HL-60 (cell line): ENCODE results near the gene PCTP.

ENCODE experiments used
- DNase-seq, 2 experiments: peaks; one replicate each; pipeline ENCODE4 v3.0.0-alpha.2; 2010 to 2020; ENCODE audit warnings: low read depth in 1 of 2, low spot score in 1 of 2
- H3K27ac ChIP-seq: fragments of 250-450 bp; sonication (Bioruptor Pico); replicated peaks from 2 replicates; pipeline ENCODE4 v1.5.1; 2020; ENCODE audit warnings: mild to moderate bottlenecking, moderate library complexity
- H3K27me3 ChIP-seq: fragments of 250-450 bp; sonication (Bioruptor Pico); 2 replicates; pipeline ENCODE4 v1.5.1; 2021; ENCODE audit warnings: mild to moderate bottlenecking, moderate library complexity; ENCODE audit not compliant: insufficient read depth, poor library complexity, severe bottlenecking
- H3K4me3 ChIP-seq: replicated peaks from 2 replicates; pipeline ENCODE4 v1.5.1; 2011; ENCODE audit warnings: mild to moderate bottlenecking, control low read depth, low read length; ENCODE audit not compliant: insufficient read depth
- CTCF ChIP-seq: IDR thresholded peaks from one replicate; pipeline ENCODE4 v1.5.1; 2011; ENCODE audit warnings: low read length, control low read depth, inconsistent platforms; ENCODE audit not compliant: insufficient read depth
- GABPA ChIP-seq: IDR thresholded peaks from 2 replicates; pipeline ENCODE4 v1.6.1; 2012; ENCODE audit warnings: low read depth
- POLR2AphosphoS5 ChIP-seq: IDR thresholded peaks from 2 replicates; pipeline ENCODE4 v1.6.1; 2012; ENCODE audit warnings: low read depth
- SPI1 ChIP-seq: IDR thresholded peaks from 2 replicates; pipeline ENCODE4 v1.6.1; 2012; ENCODE audit warnings: low read depth, mild to moderate bottlenecking, borderline replicate concordance
- TF ChIP-seq, protein P1 (sequence below): IDR thresholded peaks from 2 replicates; pipeline ENCODE4 v1.6.1; 2012; ENCODE audit warnings: low read depth; ENCODE audit not compliant: insufficient replicate concordance

PCTP gene

GRCh38 chr17:55774846-55775271 lies 24.0 kb downstream of the PCTP start:
- no peak for TF ChIP-seq SPI1
- TF ChIP-seq, protein P1, sequence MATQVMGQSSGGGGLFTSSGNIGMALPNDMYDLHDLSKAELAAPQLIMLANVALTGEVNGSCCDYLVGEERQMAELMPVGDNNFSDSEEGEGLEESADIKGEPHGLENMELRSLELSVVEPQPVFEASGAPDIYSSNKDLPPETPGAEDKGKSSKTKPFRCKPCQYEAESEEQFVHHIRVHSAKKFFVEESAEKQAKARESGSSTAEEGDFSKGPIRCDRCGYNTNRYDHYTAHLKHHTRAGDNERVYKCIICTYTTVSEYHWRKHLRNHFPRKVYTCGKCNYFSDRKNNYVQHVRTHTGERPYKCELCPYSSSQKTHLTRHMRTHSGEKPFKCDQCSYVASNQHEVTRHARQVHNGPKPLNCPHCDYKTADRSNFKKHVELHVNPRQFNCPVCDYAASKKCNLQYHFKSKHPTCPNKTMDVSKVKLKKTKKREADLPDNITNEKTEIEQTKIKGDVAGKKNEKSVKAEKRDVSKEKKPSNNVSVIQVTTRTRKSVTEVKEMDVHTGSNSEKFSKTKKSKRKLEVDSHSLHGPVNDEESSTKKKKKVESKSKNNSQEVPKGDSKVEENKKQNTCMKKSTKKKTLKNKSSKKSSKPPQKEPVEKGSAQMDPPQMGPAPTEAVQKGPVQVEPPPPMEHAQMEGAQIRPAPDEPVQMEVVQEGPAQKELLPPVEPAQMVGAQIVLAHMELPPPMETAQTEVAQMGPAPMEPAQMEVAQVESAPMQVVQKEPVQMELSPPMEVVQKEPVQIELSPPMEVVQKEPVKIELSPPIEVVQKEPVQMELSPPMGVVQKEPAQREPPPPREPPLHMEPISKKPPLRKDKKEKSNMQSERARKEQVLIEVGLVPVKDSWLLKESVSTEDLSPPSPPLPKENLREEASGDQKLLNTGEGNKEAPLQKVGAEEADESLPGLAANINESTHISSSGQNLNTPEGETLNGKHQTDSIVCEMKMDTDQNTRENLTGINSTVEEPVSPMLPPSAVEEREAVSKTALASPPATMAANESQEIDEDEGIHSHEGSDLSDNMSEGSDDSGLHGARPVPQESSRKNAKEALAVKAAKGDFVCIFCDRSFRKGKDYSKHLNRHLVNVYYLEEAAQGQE: no peak
- TF ChIP-seq CTCF: no peak
- TF ChIP-seq GABPA: no peak
- no peak for TF ChIP-seq POLR2AphosphoS5
- Histone ChIP-seq H3K4me3 (no peak overlapping the region), H3K27me3 (no peaks in the 10 kb centered on the region), H3K27ac (no peak overlapping the region)
- DNase-seq: no peak

DNA sequence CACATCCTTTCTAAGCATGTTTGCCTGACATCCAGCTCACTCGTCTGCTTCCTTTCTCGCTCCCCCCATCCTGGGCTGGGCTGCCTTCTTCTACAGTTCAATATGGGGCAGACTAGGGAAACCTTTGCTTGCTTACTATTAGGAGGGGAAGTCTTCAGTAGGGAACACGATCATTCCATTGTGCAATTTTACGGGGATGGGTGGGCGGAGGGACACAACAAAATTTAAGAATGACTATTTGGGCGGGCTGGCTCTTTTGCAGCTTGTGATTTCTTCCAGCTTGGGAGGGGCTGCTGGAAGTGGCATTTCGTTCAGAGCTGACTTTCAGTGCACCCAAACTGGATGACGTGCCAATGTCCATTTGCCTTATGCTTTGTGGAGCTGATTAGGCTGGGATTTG lies 25.4 kb downstream of the PCTP start:
- Histone ChIP-seq H3K4me3 (no peak overlapping the region), H3K27me3 (no peaks in the 10 kb centered on the region), H3K27ac (no peak overlapping the region)
- no peak for TF ChIP-seq CTCF
- TF ChIP-seq, protein P1: no peak
- TF ChIP-seq SPI1: no peak
- TF ChIP-seq GABPA: no peak
- no peak for TF ChIP-seq POLR2AphosphoS5
- DNase-seq: no peak

DNA sequence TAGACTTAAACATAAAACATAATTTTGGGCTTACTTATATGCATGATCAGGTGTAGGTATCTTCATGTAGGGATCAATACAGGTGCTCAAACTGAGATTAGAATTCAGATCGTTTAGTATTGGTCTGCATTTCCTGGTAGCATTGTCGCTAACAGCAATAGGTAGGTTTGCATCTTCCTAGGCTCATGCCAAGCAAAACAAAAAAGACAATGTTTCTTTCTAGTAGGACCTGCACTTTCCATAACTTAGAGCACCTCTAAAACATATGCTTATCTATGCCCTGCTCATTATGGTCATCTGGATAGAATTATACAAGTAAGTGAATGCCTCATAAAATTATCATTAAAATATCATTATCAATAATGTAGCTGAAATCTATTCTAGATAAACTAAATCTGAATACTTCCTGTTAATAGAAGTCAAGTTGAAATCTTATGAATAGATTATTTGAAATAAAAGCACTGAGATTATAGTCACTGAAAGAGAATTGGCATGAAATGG lies 26.7 kb downstream of the PCTP start:
- Histone ChIP-seq H3K27ac (no peak overlapping the region), H3K4me3 (no peak overlapping the region), H3K27me3 (no peaks in the 10 kb centered on the region)
- no peak for TF ChIP-seq SPI1
- no peak for TF ChIP-seq POLR2AphosphoS5
- TF ChIP-seq CTCF: no peak
- TF ChIP-seq, protein P1: no peak
- no peak for TF ChIP-seq GABPA
- DNase-seq: no peak
